Vagina (tissue), 2 donors: ENCODE results near the gene DGKG.

ENCODE experiments used
- CTCF ChIP-seq, 3 experiments: fragments of 450-650 bp in 2 of 3; fragments of 200-600 bp in 1 of 3; sonication (generic) in 1 of 3; IDR thresholded peaks; one replicate each; pipeline ENCODE4 v1.5.1; 2017 to 2019; ENCODE audit warnings: antibody characterized with exemption in 3 of 3, mild to moderate bottlenecking in 2 of 3, moderate library complexity in 2 of 3
- POLR2A ChIP-seq, 2 donors: fragments of 450-650 bp; IDR thresholded peaks; one replicate each; pipeline ENCODE4 v1.6.1; 2017; ENCODE audit warnings: antibody characterized with exemption in 2 of 2, mild to moderate bottlenecking in 2 of 2, moderate library complexity in 2 of 2
- POLR2AphosphoS5 ChIP-seq, 2 donors: sonication (generic); formaldehyde crosslinking; IDR thresholded peaks; one replicate each; pipeline ENCODE4 v1.9.0; 2017; ENCODE audit warnings: antibody characterized with exemption in 2 of 2, mild to moderate bottlenecking in 2 of 2, low read depth in 1 of 2; ENCODE audit not compliant: insufficient read depth in 1 of 2

GRCh38 chr3:186267758-186268157, 94.3 kb downstream of the DGKG start:
- no peak for TF ChIP-seq POLR2A (IDR thresholded peaks at IDR 0.05)
- no peak for TF ChIP-seq CTCF (IDR thresholded peaks at IDR 0.05)
- TF ChIP-seq POLR2AphosphoS5 (IDR thresholded peaks at IDR 0.05; ENCODE audit: insufficient read depth in 1 of 2, low read depth in 1 of 2), result no peak
